Esophagus (tissue), 2 donors: ENCODE data around the gene TRAPPC5. TPM values are rescaled to one million over a fixed set of nuclear protein-coding genes. Genes with fewer than 3 reads are reported as not detected.

Source experiments
- H3K27ac ChIP-seq, 2 donors: one replicate each; pipeline ENCODE4 v1.5.1; 2013; ENCODE audit warnings: low read depth in 2 of 2, mild to moderate bottlenecking in 2 of 2, inconsistent platforms in 1 of 2, low read length in 1 of 2, moderate library complexity in 1 of 2
- H3K27me3 ChIP-seq, 2 donors: one replicate each; pipeline ENCODE4 v1.6.1; 2013; ENCODE audit warnings: low read length in 2 of 2, control low read depth in 1 of 2, mild to moderate bottlenecking in 1 of 2; ENCODE audit not compliant: insufficient read depth in 2 of 2, control insufficient read depth in 1 of 2
- H3K36me3 ChIP-seq, 2 donors: one replicate each; pipeline ENCODE4 v1.6.1; 2013; ENCODE audit warnings: low read length in 1 of 2; ENCODE audit not compliant: control insufficient read depth in 2 of 2, insufficient read depth in 2 of 2
- H3K4me1 ChIP-seq, 2 donors: one replicate each; pipeline ENCODE4 v1.6.1; 2013; ENCODE audit warnings: low read length in 1 of 2; ENCODE audit not compliant: control insufficient read depth in 2 of 2, insufficient read depth in 2 of 2
- H3K4me3 ChIP-seq, 2 donors: one replicate each; pipeline ENCODE4 v1.5.1; 2013; ENCODE audit warnings: low read length in 2 of 2, mild to moderate bottlenecking in 2 of 2, low read depth in 1 of 2, moderate library complexity in 1 of 2
- H3K9me3 ChIP-seq, 2 donors: one replicate each; pipeline ENCODE4 v1.6.1; 2013; ENCODE audit warnings: mild to moderate bottlenecking in 2 of 2, low read depth in 1 of 2, low read length in 1 of 2, moderate library complexity in 1 of 2; ENCODE audit not compliant: control insufficient read depth in 2 of 2, insufficient read depth in 1 of 2
- WGBS, 2 donors: extraction: QIAGEN DNeasy Blood & Tissue Kit; methylation state at CpG; one replicate each; pipeline ENCODE4 v1.1.7; 2013; 5-methylcytosine and 5-hydroxymethylcytosine counted together
- polyA plus RNA-seq, 2 donors: library from polyadenylated mRNA; stranded (reverse); fragments of 200-250 nt; gene quantifications; one replicate each; pipeline ENCODE4 v1.2.3, GENCODE V29; 2013
- donor health status: healthy with polysubstance abuse.
- donor health status: Bipolar disorder and iron deficiency.

TRAPPC5 gene
- polyA plus RNA-seq, 2 donors: 133 to 137 TPM

DNA sequence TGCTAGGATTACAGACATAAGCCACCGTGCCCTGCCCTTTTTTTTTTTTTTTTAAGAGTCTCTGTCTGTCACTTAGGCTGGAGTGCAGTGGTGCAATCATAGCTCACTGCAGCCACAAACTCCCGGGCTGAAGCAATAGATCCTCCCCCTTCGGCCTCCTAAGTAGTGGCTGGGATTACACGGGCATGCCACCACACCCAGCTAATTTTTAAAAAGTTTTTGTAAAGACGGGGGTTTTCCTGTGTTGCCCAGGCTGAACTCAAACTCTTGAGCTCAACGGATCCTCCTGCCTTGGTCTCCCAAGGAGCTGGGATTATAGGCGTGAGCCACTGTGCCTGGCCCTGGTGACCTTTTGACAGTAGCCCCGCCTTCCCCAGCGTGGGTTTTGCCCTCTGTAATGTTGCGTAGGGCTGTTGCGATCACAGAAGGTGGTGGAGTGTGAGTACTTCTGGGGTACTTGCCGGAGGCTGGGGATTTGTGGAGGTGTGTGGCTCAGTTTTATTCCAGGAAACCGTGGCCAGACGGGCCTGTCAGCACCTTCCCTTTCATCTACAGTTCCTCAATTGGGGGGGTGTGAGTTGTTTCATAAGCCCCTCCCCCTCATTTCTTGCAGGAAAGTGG, 23.4 kb upstream of the TRAPPC5 start:
- Histone ChIP-seq H3K27ac (no peak overlapping the region), H3K9me3 (no peaks in the 10 kb centered on the region), H3K36me3 (no peaks in the 10 kb centered on the region), H3K4me1 (no peaks in the 10 kb centered on the region), H3K27me3 (no peaks in the 10 kb centered on the region), H3K4me3 (no peak overlapping the region)
- WGBS, 2 donors: 32 to 38% methylated on average over 14 of the region's 14 CpGs

- H3K4me3 ChIP-seq: no peak overlapping the region
- H3K9me3 ChIP-seq: no peaks in the 10 kb centered on the region
- H3K27me3 ChIP-seq: no peaks in the 10 kb centered on the region
- H3K36me3 ChIP-seq: no peaks in the 10 kb centered on the region
- H3K4me1 ChIP-seq: no peaks in the 10 kb centered on the region
- WGBS, 2 donors: 32 to 43% methylated on average over 9 of the region's 9 CpGs
- no peak overlapping the region for H3K27ac ChIP-seq
These were observed 22.4 kb upstream of the TRAPPC5 start for GRCh38 chr19:7658219-7658686.

DNA sequence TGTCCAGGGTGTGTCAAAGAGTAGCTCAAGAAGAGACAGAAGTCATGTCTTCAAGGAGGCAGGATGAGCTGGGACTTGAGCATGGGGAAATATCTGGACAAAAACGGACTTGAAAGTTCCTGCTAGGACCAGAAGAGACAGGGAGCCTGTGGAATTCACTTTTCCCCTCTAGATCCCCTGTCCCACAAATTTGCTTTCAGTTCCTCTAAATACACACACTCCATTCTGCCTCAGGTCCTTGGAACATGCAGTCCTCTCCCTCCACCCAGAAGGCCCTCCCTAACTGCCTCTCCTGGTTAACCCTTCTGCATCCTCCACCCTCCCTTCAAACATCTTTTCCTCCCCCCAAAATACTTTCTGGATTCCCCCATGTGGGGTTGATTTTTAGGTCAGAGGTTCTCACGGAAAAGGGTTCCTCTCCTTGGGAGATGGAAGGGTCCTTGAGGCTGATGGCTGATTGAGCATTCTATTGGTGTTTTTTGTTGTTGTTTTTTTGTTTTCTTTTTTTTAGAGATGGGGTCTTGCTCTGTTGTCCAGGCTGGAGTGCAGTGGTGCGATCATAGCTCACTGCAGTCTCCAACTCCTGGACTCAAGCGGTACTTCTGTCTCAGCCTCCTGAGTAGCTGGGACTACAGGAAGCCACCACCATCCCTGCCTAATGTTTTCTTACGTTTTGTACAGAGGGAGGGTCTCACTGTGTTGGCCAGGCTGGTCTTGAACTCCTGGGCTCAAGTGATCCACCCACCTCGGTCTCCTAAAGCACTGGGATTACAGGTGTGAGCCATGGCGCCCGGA, 18.7 kb upstream of the TRAPPC5 start:
- WGBS, 2 donors: 78% methylated on average over 8 of the region's 8 CpGs
- no peaks in the 10 kb centered on the region for H3K27me3 ChIP-seq
- H3K36me3 ChIP-seq: no peaks in the 10 kb centered on the region
- no peaks in the 10 kb centered on the region for H3K9me3 ChIP-seq
- no peak overlapping the region for H3K27ac ChIP-seq
- no peak overlapping the region for H3K4me3 ChIP-seq
- no peaks in the 10 kb centered on the region for H3K4me1 ChIP-seq

DNA sequence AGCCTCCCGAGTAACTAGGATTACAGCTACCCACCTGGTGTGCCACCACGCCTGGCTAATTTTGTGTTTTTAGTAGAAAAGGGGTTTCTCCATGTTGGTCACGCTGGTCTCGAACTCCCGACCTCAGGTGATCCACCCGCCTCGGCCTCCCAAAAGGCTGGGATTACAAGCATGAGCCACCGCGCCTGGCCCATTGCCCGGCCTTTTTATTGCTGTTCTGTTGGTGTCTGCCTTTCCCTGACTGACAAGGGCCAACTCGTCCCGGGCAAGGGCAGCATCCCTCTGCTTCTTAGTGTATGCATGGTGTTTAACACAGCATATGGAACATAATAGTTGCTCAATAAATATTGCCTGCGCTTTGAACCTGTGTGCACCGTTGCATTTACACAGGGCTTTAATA, 18.0 kb upstream of the TRAPPC5 start:
- Histone ChIP-seq H3K27ac (no peak overlapping the region), H3K4me3 (no peak overlapping the region), H3K9me3 (no peaks in the 10 kb centered on the region), H3K36me3 (no peaks in the 10 kb centered on the region), H3K4me1 (no peaks in the 10 kb centered on the region), H3K27me3 (no peaks in the 10 kb centered on the region)
- 68 to 75% methylated on average over 14 of the region's 14 CpGs for WGBS, 2 donors

- 69 to 71% methylated on average over 7 of the region's 7 CpGs for WGBS, 2 donors
- H3K4me3 ChIP-seq: no peak overlapping the region
- no peaks in the 10 kb centered on the region for H3K36me3 ChIP-seq
- no peaks in the 10 kb centered on the region for H3K27me3 ChIP-seq
- H3K9me3 ChIP-seq: no peaks in the 10 kb centered on the region
- no peak overlapping the region for H3K27ac ChIP-seq
- H3K4me1 ChIP-seq: no peaks in the 10 kb centered on the region
These were observed 16.9 kb upstream of the TRAPPC5 start for GRCh38 chr19:7663706-7664105.

DNA sequence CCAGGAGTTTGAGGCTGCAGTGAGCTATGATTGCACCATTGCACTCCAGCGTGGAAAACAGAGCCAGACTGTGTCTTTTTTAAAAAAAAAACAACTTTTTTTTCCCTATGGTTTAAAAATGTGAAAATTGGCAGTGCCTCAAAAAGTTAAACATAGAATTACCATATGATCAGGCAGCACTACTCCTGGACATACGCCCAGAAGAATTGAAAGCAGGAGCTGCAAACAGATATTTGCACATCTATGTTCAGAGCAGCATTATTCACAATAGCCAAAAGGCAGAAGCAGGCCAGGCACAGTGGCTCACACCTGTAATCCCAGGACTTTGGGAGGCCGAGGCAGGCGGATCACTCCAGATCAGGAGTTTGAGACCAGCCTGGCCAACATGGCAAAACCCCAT, 15.6 kb upstream of the TRAPPC5 start:
- WGBS, 2 donors: 27 to 36% methylated on average over 4 of the region's 4 CpGs
- Histone ChIP-seq H3K4me3 (no peak overlapping the region), H3K36me3 (no peaks in the 10 kb centered on the region), H3K27me3 (no peaks in the 10 kb centered on the region), H3K9me3 (no peaks in the 10 kb centered on the region), H3K27ac (no peak overlapping the region), H3K4me1 (no peaks in the 10 kb centered on the region)

GRCh38 chr19:7668842-7669241, 11.8 kb upstream of the TRAPPC5 start, which contains the start of gene RETN:
Gene RETN (plus strand): TSS chr19:7669049. CDS start chr19:7669327, 278 bp downstream.
- WGBS, 2 donors: 62 to 68% methylated on average over 9 of the region's 9 CpGs
- Histone ChIP-seq H3K27me3 (no peaks in the 10 kb centered on the region), H3K36me3 (no peaks in the 10 kb centered on the region), H3K9me3 (no peaks in the 10 kb centered on the region), H3K4me3 (no peak within 1 kb of the TSS), H3K4me1 (no peaks in the 10 kb centered on the region), H3K27ac (no peak within 1 kb of the TSS)

- no peaks in the 10 kb centered on the region for H3K27me3 ChIP-seq
- no peaks in the 10 kb centered on the region for H3K36me3 ChIP-seq
- H3K27ac ChIP-seq: no peak overlapping the region
- H3K9me3 ChIP-seq: no peaks in the 10 kb centered on the region
- no peaks in the 10 kb centered on the region for H3K4me1 ChIP-seq
- 29 to 34% methylated on average over 9 of the region's 9 CpGs for WGBS, 2 donors
- no peak overlapping the region for H3K4me3 ChIP-seq
These were observed 11.0 kb upstream of the TRAPPC5 start for GRCh38 chr19:7669641-7670040.

- Histone ChIP-seq H3K27me3 (no peaks in the 10 kb centered on the region), H3K36me3 (no peaks in the 10 kb centered on the region), H3K4me1 (no peaks in the 10 kb centered on the region), H3K27ac (no peak overlapping the region), H3K9me3 (no peaks in the 10 kb centered on the region), H3K4me3 (no peak overlapping the region)
- WGBS, 2 donors: 3% methylated on average over 43 of the region's 43 CpGs
These were observed 10.4 kb upstream of the TRAPPC5 start for GRCh38 chr19:7670150-7670783.
